Stimulated activated naive CD4-positive, alpha-beta T cell treated with Interleukin-2 at 50 U/mL for 16 hours (primary cell): ENCODE results near the gene NCOA3.
"Not testable (repeated sequence)": the region's sequence is repeated elsewhere in the genome, so short reads cannot be mapped to it uniquely, and the experiment has no call there.

Experiments used
- DNase-seq: peaks from one replicate; lab custom pipeline; 2025; lab: John Stamatoyannopoulos, UW

Gene NCOA3

DNA sequence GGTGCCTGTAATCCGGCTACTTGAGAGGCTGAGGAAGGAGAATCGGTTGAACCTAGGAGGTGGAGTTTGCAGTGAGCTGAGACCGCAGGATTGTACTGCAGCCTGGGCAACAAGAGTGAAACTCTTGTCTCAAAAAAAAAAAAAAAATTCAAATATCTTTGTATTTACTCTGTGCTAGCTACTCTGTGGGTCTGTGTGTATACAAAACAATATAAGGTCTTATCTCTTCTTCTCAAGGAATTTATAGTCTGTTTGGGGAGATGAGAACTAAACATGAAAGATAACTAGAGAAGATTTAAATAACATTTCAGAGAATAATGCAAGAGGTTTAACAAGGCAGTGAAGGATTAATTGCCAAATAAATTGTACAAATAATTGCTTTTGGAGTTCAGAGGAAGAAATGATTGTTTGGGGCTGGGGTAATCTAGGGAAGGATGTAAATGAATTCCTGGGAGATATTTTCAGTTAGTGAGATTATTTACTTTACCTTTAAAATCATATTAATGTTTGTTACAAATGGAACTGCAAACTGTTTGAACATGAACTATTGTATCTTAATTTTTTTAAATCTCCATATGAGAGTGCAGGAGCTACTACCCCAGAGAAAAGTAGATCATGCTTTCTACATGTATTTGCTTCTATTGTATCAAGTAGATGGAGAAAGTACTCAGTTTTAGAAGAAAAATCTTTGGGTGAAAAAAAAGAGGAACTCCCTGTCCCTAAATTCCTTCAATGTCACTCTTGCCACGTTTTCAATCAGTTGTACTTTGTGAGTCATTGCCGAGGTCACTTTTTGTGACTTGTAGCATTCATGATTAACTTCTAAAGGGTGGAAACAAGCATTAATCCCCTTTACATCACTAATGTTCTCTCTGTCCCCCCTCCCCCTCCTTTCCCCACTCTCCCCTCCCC, 39.0 kb downstream of the NCOA3 start:
- DNase-seq: no peak

DNA sequence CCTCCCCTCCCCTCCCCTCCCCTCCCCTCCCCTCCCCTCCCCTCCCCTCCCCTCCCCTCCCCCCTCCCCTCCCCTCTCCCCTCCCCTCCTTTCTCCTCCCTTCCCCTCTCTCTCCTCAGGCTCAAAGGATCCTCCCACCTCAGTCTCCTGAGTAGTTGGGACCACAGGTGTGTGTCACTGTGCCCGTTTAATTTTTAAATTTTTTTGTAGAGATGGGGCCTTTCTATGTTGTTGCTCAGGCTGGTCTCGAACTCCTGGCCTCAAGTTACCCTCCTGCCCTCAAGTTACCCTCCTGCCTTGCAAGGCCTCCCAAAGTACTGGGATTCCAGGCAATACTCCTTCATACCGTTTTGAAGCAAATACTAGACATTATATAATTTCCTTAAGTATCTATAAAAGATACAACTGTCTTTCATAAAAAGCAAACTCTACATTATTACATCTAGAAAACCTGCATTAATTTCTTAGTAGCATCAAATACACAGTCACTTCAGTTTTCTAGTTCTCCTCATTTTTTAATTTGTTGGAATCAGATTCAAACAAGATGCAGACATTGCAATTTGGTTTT, 39.8 kb downstream of the NCOA3 start:
- DNase-seq: no peak

DNA sequence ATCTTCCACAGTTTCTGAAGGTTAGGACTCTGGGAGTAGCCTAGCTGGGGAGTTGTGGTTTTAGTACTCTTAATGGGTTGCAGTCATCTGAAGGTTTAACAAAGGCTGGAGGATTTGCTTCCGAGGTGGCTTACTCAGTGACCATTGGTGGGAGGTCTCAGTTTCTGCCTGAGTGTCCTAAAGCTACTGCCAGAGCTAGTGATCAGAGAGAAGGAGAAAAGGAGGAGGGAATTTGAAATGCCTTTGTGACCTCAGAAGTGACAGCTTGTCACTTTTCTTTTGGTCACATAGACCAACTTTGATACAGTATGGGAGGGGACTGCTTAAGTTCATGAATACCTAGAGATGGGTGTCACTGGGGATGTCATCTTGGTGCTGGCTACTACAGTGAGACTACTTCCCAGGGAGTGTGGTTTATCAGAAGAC, 41.3 kb downstream of the NCOA3 start:
- DNase-seq: no peak

DNA sequence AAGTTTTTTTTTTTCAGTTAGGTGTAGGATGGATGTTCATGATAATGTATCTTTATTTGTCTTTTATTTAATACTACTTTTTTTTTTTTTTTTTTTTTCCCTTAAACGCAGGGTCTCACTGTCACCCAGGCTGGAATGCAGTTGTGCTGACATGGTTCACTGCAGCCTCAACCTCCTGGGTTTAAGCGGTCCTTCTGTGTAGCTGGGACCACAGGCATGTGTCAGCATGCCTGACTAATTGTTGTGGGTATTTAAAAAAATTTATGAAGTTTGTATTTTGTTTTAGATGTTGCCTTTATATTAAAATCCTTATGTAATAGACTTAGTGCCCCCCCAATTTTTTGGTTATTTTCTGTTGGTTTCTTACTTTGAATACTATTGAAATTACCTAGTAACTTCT, 42.6 kb downstream of the NCOA3 start:
- no peak for DNase-seq

DNA sequence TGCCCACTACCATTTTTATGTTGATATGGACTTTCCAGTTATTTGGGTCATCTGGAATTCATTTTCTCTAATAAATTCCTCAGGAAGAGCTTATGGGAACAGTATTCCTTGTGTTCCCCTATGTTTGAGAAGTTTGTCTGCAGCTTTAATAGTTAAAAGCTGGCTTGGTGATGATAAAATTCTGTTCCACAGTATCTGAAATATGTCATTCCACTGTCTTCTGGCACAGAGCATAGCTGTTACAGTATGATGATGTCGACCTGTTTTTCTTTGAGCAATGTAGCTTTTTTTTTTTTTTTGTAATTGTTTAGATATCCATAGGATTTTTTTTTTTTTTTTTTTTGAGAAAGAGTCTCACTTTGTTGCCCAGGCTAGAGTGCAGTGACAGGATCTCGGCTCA, 43.2 kb downstream of the NCOA3 start:
- no peak for DNase-seq

DNA sequence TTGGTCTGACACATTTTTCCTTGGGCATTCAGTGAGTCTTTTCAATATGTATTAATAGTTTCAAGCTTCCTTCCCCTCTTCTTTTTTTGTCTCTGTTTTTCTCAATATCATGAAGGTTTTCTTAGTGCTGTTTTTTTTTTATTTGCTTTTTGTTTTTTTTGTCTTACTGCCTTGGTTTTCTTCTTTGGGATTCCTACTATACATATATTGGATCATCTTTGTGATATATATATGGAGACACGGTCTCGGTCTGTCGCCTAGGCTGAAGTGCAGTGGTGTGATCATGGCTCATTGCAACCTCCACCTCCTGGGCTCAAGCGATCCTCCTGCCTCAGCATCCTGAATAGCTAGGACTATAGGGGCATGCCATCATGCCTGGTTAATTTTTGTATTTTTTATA, 43.8 kb downstream of the NCOA3 start:
- DNase-seq: no peak

DNA sequence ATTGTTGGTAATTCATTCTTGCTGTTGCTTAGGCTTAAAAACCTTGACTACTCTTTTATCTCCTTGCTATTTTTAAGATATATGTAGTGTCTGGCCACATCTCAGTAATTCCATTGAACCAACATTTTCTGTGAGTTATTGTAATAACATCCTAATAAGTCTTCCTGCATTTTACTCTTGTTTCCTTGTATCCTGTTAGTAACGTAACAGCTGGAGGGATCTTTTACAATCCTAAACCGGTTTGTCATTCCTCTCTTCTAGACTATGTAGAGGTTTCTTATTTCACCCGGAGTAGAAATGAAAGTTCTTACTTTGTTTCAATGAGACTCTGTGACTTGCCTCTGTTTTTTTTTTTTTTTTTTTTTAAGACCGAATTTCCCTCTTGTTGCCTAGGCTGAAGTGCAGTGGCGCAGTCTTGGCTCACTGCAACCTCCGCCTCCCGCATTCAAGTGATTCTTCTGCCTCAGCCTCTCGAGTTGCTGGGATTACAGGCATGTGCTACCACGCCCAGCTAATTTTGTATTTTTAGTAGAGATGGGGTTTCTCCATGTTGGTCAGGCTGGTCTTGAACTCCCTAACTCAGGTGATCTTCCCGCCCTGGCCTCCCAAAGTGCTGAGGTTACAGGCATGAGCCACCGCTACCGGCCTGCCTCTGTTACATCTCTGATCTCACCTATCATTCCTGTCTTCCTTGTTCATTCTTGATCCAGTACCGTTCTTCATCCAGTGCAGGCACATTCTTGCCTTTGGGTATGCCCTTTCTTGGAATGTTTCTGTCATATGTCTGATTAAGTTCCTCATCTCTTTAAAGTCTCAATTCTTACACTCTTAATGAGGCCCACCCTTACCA, 44.7 kb downstream of the NCOA3 start:
- no peak for DNase-seq

DNA sequence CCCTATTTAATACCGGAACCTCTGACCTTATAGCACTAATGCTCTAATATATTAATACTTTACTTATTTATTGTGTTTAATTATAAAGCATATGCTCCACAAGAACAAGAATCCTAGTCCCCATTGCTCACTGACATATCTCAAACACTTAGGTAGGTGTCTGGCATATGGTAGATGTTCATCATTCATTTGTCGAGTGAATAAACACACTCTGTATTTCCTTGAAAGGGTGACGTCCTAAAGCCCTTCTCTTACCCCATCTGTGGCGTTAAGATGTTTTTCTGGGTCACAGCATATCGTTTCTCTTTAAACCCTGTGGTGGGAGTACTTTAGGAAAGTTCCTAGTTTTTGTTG, 45.3 kb downstream of the NCOA3 start:
- DNase-seq: no peak

DNA sequence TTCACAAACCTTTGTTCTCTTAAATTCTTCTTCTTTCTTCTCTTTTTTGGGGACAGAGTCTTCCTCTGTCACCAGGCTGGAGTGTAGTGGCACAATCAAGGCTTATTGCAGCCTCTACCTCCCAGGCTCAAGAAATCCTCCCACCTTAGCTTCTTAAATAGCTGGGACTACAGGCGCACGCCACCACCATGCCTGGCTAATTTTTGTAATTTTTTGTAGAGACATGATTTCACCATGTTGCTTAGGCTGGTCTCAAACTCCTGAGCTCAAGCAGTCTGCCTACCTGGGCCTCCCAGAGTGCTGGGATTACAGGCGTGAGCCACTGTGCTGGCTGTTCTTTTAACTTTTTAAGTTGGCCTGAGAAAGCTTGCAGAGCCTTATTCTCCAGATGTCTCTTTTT, 48.0 kb downstream of the NCOA3 start:
- DNase-seq: no peak

DNA sequence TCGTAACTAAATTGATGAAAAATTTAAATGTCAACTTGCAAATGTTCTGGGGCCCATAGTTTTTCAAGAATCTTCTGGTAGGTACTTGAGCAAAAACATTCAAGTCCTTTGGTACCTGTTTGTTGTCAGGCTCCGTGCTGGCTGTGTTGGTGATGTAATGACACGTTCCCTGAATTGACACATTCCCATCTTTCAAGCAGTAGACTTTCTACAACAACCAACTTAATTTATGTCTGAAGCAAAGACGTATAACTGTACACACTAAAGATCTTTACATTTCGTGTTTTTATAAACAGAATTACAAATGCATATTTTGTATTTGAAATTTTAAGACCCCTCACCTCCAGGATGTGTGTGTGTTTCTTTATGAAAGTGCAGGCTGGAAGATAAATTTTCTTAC, 49.5 kb downstream of the NCOA3 start:
- DNase-seq: no peak

DNA sequence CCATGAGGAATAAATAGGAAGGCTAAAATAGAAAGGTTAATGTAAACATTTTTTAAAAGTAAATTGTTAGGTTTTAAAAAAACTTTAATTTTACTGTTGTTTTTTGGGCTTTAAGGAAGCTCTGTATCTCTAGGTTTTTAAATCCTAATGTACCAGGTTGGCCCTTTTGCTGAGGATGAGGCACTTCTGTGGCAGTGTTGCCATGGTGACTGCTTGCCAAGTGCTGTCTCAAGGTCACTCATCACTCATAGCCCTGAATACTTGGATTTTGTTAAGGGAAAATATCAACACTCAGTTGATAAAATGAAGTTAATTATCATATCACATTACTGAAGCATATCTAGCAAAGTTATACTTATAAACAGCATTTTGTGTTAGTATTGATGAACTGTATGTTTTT, 50.2 kb downstream of the NCOA3 start:
- no peak for DNase-seq

DNA sequence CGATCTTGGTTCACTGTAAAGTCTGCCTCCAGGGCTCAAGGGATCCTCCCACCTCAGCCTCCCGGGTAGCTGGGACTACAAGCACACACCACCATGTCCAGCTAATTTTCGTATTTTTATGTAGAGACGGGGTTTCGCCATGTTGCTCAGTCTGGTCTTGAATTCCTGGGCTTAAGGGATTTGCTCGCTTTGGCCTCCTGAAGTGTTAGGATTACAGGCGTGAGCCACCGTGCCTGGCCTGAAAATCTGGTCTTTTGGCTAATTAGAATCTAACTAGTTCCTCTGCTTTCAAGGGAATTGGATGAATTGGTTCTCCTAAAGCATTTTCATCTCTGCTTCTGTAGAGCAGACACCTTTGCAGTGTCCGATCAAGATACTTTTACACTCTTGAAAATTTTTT, 51.3 kb downstream of the NCOA3 start:
- DNase-seq: no peak

DNA sequence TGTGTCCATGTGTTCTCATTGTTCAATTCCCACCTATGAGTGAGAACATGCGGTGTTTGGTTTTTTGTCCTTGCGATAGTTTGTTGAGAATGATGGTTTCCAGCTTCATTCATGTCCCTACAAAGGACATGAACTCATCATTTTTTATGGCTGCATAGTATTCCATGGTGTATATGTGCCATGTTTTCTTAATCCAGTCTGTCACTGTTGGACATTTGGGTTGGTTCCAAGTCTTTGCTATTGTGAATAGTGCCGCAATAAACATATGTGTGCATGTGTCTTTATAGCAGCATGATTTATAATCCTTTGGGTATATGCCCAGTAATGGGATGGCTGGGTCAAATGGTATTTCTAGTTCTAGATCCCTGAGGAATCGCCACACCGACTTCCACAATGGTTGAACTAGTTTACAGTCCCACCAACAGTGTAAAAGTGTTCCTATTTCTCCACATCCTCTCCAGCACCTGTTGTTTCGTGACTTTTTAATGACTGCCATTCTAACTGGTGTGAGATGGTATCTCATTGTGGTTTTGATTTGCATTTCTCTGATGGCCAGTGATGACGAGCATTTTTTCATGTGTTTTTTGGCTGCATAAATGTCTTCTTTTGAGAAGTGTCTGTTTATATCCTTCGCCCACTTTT, 52.0 kb downstream of the NCOA3 start:
- not testable (repeated sequence) for DNase-seq

DNA sequence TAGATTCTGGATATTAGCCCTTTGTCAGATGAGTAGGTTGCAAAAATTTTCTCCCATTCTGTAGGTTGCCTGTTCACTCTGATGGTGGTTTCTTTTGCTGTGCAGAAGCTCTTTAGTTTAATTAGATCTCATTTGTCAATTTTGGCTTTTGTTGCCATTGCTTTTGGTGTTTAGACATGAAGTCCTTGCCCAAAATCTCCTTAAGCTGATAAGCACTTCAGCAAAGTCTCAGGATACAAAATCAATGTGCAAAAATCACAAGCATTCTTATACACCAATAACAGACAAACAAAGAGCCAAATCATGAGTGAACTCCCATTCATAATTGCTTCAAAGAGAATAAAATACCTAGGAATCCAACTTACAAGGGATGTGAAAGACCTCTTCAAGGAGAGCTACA, 52.6 kb downstream of the NCOA3 start:
- DNase-seq: not testable (repeated sequence)

DNA sequence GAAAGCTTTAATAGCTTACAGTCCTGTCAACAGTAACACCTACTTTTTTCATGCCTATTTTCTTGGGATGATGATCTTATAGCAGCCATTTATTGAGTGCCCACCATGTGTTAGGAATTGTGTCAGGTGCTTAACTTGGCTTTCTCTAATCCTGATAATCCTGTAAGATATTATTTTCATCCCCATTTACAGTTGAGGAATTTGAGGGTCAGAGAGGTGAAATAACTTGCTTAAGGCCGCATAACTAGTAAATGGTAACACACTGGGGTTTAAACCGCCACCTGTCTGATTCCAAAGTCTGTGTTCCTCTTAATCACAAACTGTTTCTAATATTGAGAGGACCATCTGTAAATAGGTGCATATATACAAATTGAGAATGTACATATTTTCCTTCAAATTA, 55.5 kb downstream of the NCOA3 start:
- no peak for DNase-seq

DNA sequence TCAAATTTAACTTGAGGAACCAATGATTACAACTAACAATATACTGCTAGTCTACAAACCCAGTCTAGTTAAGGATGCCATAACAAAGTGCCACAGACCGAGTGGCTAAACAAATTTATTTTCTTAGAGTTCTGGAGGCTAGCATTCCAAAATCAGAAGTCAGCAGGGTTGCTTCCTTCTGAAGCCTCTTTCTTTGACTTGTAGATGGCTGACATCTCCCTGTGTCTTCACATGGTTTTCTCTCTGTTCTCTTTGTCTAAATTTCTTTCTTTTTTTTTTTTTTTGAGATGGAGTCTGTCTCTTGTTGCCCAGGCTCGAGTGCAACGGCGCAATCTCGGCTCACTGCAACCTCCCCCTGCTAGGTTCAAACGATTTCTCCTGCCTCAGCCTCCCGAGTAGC, 56.1 kb downstream of the NCOA3 start:
- DNase-seq: no peak

DNA sequence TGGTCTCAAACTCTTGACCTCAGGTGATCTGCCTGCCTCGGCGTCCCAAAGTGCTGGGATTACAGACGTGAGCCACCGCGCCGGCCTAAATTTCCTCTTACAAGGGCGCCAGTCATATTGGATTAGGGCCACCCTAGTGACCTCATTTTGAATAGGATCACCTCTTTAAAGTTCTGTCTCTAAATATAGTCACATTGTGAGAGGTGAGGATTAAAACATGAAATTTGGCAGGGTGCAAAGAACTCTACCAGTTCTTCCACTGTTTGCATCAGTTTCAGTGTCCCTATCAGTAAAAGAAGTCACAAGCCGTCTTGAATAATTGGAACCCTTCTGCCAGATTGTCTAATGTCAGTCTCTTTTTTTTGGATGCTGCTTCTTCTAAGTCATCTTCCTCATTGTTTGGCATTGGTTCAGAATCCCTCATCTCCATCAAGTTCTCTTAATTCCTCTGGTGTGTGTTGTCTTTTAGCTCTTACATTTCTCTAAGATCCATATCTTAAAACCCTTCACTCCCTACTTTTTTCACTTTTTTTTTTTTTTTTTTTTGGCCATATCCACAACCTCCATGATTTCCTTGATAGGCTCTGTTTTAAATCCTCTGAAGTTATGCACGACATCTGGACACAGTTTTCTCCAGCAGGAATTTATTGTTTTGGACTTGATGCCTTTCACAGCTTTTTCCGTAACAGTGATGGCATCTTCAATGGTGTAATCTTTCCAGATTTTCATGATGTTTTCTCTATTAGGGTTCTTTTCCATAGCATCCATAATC, 56.8 kb downstream of the NCOA3 start:
- no peak for DNase-seq

DNA sequence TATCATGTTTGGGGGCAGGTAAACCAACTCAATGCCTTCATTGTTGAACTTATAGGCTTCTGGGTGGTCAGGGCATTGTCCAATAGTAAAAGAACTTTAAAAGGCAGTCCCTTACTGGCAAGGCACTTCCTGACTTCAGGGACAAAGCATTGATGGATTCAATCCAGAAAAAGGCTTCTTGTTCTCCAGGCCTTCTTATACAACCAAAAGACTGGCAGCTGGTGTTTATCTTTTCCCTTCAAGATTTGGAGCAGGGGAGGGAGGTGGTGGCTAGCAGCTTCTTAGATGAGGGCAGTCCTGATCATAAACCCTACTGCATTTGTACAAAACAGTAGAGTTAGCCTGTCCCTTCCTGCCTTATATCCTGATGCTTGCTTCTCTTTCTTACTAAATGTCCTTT, 57.5 kb downstream of the NCOA3 start:
- DNase-seq: no peak

DNA sequence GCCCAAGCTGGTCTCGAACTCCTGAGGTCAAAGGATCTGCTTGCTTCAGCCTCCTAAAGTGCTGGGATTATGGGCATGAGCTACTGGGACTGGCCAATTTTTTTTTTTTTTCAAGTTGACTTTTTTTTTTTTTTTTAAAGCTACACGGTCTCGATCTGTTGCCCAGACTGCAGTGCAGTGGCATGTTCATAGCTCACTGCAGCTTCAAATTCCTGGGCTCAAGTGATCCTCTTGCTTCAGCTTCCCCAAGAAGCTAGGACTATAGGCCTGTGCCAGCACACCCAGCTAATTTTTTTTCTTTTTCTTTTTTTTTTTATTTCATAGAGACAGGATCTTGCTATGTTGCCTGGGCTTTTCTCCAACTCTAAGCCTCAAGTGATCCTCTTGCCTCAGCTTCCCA, 59.5 kb downstream of the NCOA3 start:
- DNase-seq: no peak

DNA sequence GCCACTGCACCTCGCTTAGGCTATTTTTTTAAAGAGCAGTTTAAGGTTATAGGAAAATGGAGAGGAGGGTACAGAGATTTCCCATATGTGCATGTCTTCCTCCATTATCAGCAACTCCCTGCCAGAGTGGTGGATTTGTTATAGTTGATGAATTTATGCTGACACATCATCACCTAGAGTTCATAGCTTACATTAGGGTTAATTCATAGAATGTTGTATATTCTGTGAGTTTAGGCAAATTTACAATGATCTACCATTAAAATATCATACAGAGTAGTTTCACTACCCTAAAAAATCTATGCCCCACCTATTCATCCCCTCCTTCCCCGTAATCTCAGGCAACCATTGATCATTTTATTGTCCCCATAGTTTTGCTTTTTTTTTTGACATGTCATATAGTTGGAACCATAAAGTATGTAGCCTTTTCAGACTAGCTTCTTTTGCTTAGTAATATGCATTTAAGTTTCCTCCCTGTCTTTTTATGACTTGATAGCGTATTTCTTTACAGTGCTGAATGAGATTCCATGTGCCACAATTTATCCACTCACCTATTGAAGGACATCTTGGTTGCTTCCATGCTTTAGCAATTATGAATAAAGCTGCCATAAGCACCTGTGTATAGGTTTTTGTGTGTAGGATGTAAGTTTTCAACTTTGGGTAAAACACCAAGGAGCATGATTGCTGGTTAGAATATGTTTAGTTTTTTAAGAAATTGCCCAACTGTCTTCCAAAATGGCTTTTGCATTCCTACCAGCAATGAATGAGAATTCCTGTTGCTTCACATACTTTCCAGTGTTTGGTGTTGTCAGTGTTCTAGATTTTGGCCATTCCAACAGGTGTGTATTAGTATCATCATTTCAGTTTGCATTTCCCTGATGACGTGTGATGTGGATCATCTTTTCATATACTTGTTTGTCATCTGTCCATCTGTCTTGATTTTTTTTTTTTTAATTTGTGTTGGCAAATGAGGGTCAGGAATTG, 60.2 kb downstream of the NCOA3 start:
- no peak for DNase-seq
